ENCODE data around the gene ANKRD60.

ANKRD60 gene

DNA sequence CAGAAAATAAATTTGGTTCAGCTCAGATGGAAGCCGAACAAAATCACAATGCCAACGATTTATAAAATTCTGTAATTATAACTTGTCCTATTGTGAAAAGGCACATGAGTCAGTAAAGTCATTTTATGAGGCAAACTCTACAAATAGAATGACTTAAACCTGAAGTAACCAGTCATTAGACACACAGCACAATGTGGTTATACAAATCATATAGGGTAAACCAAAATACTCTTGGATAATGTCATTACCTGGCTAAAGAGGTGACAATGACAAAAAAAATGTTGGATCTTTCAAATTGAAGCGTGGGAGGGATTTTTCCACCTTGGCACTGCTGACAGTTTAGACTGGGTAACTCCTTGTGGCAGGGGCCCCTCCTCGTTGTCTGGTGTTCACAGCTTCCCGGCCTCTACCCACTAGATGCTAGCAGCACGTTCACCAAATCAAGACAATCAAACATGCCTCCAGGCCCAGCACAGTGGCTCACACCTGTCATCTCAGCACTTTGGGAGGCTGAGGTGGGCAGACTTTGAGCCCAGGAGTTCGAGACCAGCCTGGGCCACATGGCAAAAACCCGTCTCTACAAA, 5.0 kb downstream of the ANKRD60 start:
- DNase-seq (ENCODE audit: low read depth in 2 of 2, low spot score in 1 of 2), result no peak

DNA sequence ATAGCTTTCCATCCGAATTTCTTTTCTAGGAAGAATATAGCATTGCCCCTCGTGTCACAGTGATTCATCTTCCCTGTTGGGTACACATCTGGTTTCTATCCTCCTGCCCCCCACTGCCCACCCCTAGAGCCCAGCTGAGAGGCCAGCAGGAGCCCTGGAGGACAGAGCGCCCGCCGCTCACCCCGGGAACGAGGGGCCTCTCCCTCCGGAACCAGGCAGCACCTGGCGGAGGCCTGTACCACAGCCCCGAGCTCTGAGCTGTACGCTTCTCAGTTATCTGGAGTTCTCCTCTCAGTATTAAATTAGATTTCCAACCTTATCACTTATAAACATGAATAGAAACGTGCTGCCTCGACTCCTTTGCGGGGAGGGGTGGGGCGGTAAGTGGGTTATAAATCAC, 6.0 kb downstream of the ANKRD60 start:
- DNase-seq (ENCODE audit: low read depth in 2 of 2, low spot score in 1 of 2), result no peak

DNA sequence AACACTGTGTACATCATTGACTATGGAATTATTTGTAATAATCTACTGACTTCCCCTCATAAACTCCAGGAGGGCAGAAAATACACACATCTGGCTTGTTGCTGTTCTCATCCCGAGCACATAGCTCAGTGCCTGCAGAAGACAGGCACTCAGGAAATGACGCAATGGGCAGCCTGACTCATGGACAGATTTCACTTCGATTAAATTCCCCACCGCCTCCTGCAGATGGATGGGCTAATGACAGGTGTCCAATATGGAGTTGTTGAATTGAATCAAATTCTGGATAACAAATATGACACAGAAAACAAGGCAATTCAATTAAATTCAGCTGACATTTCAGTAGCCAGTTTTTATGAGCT, 9.1 kb downstream of the ANKRD60 start:
- DNase-seq (ENCODE audit: low read depth in 2 of 2, low spot score in 1 of 2), result no peak

DNA sequence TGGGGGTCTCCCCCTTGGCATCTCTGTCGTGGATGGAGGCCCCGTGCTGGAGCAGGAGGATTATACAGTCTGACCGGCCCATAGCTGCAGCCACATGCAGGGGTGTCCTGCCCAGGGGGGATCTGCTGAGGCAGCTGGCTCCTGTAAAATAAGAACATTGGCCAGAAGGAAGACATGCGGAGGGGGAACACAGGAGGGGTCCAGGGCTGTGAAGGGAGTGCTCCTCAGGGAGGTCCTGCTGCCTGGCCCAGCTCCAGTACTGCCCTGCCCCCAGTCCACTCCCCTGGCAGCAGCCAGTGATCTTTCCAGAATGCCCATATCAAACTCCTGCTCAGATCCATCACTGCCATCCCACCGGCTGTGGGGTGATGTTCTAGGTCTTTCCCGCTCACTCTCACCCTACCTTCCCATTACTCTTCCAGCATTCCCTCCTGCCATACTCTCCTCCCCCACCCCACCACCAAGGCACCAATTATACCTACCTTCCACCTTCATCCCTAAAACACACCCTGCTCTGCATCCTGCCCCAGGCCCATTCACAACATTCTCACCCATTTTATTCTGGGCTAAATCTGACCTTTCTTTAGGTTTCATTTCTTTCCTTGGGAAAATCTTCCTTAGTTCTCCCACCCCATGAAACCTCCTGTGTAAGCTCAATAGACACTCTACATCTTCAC, 9.7 kb downstream of the ANKRD60 start:
- DNase-seq (ENCODE audit: low read depth in 2 of 2, low spot score in 1 of 2), result no peak

DNA sequence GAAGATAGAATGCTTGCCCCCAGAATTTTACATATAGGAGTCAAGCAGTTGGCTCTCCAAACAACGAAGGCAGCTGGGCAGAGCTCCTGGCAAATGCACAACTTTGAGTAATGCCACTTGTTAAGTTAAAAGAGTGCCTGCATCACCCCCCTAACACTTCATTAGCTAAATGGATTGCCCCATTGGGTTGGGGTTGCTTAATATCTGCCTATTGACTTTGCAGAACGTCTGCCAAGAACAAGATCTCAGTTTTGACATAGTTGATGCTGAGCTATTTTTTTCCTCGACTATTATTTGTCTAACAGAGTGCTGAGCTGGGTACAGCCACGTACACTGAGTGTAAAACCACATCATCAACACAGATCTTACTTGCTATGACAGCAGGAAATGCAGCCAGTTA, 12.1 kb downstream of the ANKRD60 start:
- DNase-seq (ENCODE audit: low read depth in 2 of 2, low spot score in 1 of 2), result no peak

DNA sequence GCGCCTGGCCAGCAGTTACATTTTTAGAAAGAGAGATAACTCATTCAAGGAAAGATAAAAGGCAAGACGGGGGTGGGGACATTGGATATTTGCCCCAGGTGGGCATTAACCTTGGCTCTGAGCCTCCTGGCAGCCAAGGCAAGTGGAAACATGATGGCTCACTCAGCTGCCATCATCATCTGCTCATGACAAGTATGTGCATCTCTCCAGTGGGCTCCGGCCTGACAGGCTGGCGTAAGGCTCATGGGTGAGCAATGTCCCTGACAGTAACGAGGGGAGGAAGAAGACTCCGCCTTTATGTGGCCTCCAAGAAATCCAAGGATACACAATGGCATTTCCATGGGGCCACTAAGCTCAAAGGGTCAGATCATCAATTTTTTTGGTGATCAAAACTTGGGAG, 13.3 kb downstream of the ANKRD60 start:
- no peak for DNase-seq (ENCODE audit: low read depth in 2 of 2, low spot score in 1 of 2)

DNA sequence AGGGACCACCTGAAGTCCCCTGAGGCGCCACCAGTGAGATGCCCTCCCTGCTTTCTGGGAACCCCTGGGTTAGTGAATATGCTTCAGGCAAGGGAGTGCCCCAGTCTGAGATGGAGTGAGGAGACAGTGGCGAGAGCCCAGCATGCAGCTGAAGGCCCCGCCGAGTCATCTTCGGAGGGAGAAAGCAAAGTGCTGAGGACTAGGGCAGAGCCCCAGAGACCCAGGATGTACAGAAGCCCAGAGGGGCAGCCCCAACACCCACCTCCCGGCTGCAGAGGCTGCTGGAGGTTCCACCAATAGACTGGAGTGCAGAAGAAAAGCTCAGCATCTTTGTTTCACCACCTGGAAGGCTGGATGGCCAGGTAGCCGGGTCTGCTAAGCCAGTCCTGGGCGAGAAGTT, 14.1 kb downstream of the ANKRD60 start:
- DNase-seq (ENCODE audit: low read depth in 2 of 2, low spot score in 1 of 2), result no peak

DNA sequence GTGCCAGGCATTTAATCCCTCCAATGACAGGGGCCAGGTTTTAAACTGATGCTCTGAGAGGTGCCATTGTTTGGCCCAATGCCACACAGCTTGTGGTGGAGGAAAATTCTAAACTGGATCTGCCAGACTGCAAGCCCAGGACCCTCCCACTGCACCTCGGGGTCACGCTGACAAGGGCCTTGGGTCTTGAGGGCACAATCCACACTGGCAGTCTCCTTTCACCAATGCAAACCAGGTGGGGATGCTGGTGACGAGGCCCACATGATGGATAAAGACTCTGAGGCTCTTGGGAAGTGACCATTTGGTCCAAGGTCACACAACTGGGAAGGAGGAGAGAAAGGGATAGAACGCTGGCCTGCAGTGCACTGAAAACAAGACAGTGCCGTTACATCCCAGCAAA, 14.7 kb downstream of the ANKRD60 start:
- DNase-seq (ENCODE audit: low read depth in 2 of 2, low spot score in 1 of 2), result no peak

DNA sequence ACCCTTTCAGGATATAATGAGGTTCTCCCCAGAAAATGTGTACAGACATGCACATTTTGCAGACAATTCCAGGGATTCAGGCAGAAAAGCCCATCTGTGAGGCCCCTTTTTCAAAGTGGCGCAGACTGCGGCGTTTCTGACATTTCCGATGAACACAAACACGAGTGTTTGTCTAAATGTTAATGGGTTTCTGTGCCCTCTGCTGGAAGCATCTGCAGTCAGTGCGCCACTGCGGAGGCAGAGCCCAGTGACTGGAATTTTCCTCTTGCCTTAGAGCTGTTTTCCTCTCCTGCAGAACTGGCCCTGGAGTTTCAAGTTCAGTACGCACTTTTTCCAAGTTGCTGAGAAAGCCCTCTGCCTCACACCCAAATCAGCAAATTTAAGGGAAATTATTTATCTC, 15.3 kb downstream of the ANKRD60 start:
- DNase-seq (ENCODE audit: low read depth in 2 of 2, low spot score in 1 of 2), result no peak

DNA sequence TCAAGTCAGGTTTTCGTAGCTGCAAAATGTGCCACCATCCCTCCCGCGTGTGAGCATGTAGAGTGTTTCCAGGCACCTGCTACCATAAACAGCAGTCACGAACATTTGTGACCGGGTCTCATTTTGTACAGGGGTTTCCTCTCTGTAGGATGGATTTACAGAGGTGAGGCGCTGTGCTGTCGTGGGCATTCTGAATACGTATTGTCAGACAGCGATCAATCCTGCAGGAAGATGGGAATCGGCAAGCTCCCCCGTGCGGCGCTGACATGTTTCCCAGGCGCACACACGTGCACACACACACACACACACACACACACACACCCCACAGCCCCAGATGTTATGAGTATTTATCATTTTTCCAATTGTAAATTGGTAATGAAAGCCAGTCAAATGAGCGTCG, 15.8 kb downstream of the ANKRD60 start:
- no peak for DNase-seq (ENCODE audit: low read depth in 2 of 2, low spot score in 1 of 2)

DNA sequence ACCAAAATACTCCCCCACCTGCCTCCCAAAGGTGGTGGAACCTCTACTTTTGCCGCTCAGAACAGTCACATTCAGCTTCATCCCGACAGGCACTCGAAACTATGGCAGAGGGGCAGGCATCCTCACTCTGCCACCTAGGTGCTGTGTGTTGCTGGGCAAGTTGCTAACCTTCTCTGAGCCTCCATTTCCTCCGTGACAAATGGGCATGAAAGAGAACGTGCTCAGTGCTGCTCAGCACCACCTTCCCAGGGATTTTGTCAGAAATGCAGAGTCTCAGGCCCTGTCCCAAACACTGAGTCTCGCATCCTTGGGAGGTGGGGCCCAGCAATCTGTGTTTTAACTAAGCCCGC, 18.1 kb downstream of the ANKRD60 start:
- no peak for DNase-seq (ENCODE audit: low read depth in 2 of 2, low spot score in 1 of 2)

DNA sequence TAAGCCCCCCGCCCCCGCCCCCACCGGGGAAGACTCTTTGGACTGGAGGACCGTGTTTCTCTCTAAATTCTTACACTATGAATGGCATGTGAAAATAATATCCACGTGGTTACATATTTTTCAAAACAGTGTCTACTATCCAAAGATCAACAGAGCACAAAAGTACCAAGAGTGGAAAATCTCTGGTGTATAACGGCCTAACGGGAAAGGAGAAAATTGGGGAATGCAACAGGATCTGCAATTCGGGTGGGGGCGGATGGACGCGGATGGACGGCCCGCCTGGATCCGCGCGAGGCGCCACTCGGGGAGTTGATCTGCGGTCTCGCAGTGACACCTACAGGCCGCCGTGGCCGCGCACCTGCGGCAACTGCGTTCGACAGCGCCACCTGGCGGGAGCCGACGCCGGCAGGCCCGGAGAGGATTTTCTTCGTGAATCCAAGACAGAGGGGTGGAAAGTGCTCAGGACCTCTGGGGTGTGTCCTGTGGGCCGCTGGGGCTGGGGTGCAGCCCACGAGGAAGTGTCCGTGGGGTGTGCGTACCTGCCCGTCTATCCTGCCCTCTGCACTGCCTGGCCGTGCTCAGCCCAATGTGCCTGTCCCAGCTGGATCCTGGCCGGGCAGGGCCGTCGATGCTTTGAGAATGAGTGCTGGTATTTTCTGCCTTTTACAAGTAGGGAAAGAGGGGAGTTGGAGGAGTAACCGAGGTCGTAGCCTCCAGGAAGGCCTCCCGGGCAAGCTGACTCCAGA, 18.6 kb downstream of the ANKRD60 start:
- peak; percentile 62 to 81 for DNase-seq (ENCODE audit: low read depth in 2 of 2, low spot score in 1 of 2)

DNA sequence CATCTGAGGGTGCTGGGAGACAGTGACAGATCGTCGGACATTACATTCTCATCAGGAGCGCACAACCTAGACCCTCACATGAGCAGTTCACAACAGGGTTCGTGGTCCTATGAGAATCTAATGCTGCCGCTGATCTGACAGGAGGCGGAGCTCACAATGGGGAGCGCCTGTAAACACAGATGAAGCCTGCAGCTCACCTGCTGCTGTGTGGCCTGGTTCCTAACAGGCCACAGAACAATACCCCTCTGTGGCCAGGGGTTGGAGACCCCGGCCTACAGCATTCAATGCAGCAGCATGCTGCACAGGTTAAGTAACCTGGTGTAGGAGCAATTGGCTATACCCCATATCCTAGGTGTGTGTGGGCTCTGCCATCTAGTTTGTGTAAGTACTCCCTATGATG, 19.5 kb downstream of the ANKRD60 start:
- DNase-seq (ENCODE audit: low read depth in 2 of 2, low spot score in 1 of 2), result no peak

DNA sequence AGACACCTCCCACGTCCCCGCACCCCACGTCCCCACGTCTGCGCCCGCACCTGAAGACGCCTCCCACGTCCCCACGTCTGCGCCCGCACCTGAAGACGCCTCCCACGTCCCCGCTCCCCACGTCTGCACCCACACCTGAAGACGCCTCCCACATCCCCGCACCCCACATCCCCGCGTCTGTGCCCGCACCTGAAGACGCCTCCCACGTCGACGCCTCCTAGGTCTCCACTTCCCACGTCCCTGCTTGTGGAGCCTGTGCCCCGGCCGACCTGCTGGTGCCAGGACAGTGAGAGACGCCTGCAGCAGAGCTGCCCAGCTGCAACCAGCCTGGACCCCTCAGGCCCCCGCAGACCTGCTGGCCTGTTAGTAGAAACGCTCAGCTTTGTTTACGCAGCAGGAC, 22.6 kb downstream of the ANKRD60 start:
- DNase-seq (ENCODE audit: low read depth in 2 of 2, low spot score in 1 of 2), result no peak

DNA sequence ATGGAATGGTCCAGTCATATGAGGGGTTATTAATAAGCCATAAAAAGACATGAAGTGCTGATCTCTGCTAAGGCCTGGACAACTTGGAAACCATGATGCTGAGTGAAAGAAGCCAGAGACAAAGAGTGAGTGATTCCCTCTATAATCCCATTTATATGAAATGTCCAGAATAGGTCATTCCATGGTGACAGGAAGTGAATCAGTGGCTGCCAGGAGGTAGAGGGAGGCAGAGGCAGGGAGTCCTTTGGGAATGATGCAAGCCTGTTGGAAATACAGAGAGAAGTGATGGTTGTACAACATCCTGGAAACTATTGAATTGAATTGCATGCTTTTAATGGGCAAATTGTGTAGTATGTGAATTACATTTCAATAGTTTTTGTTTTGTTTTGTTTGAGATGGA, 26.4 kb downstream of the ANKRD60 start:
- DNase-seq (ENCODE audit: low read depth in 2 of 2, low spot score in 1 of 2), result no peak

DNA sequence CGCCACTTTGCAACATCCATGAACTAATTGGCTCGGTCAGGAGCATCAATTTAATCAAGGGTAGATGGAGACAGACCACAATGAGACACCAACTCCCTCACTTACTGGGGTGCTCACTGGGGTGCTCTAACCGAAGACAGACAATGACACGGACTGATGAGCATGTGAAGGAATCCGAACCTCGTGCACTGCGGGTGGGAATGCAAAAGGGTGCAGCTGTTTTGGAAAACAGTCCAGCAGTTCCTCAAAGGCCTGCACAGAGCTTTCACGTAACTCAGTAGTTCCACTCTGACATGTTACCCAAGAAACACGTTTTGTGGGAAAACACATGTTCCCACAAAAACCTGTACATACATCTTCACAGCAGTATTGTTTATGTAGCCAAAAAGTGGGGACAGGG, 26.8 kb downstream of the ANKRD60 start:
- DNase-seq (ENCODE audit: low read depth in 2 of 2, low spot score in 1 of 2), result no peak

DNA sequence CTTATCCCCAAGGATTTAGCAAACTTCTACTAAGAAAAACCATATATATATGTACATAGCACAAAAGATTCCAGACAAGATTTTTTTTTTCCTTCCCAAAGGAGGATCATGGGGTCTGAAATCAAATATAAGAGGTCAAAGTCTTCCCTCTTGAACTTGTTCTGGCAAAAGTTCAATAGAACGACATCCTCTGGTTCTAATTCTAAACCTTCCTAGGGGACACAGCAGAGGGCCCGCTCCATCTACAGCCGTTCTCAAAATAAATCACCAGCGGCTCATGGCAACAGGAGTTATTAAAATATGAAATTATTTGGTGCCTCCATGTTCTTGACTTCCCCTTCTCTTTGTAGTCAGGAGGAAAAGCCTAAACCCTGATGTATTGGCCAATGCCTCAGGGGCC, 29.0 kb downstream of the ANKRD60 start:
- no peak for DNase-seq (ENCODE audit: low read depth in 2 of 2, low spot score in 1 of 2)

DNA sequence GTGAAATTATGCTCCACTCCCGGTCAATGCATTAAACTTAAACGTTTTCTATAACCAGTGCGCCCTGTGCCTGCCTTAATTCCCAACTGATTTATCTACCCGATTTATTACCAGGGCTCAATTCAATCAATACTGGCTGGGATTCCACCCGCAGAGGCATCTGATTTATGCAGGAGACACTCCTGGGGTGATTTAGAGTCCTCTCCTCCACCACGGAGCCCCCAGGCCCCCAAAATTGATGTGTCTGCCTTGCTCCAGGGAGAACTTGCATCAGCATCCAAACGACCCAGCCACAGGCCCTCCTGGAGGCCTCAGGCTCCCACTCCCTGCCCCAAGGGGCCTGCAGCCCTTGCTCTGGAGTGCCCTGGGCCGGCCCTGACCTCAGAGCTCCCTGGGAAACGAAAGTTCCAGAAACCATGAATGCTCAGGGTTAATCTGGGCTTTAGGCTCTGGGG, 29.5 kb downstream of the ANKRD60 start:
- DNase-seq (ENCODE audit: low read depth in 2 of 2, low spot score in 1 of 2), result no peak

DNA sequence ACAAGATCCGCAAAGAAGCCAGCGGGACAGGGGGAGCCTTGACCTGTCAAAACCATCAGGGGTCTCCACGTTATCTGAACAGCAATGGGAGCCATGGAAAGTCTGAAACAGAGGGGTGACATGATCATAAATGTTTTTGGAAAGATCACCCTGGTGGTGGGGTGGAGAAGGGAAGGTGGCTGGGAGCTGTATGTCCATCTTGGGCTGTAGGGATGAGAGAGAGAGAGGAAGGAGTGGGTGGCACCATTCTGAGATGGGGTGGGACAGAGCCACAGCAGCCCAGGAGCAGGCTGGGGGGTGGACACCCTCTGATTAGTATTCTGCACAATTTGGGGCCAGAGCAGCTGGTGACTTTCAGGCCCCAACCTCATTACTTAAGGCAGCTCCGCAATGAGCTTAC, 30.1 kb downstream of the ANKRD60 start:
- no peak for DNase-seq (ENCODE audit: low read depth in 2 of 2, low spot score in 1 of 2)

DNA sequence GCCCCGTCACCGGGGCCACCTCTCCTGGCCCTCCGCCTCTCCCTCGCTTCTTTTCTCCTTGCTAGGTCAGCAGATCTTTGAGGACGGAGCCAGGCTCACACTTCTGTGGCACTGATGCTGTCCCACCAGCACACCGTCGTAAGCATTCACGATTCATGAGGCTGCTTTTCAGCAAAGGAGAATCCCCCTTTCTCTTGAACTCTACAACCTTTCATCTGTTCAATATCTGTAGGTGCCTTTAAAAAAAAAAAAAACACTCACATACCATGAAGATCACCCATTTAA, 31.3 kb downstream of the ANKRD60 start:
- no peak for DNase-seq (ENCODE audit: low read depth in 2 of 2, low spot score in 1 of 2)

DNA sequence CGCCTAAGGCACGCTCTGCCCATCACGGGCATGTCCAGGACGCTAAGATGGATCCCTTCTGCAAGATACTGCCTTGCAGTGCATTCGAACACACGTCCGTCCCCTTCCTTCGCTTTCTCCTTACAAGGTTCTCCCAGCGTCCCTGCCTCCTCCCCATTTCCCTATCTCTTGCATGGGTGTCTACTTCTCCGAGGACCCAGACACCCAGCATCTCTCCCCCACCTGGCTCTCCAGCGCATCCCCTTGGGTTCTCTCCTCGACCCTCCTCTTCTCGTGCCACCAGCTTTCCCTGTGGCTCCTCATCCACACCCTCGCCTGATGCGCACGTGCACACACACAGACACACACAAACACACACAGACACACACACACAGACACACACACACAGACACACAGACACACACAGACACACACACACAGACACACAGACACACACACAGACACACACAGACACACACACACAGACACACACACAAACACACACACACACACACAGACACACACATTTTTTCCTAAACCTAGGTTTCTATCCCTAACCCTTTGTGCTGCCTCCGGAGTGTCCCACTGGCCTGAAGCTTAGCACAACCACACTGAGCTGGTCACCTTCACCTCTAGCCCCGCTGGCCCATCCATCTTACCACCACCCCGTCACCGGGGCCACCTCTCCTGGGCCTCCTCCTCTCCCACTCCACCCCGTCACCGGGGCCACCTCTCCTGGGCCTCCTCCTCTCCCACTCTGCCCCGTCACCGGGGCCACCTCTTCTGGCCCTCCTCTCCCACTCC, 31.9 kb downstream of the ANKRD60 start:
- DNase-seq (ENCODE audit: low read depth in 2 of 2, low spot score in 1 of 2), result no peak

DNA sequence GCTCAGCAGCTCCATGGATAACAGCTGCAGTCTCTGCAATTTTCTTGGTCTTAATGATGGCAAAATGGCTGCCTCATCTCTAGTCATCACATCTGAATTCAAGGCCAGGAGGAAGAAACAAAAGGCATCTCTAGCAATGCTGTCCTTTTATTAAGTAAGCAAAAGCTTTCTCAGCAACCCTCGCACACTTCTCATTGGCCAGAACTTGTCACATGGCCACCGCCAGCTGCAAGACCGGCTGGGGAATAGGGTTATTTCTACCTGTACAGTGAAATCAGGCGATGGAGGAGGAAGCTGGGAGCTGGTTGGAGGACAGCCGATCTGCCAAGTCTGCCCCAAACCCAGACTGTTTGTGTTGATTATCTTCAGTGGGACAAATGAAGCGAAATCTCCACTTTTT, 33.4 kb downstream of the ANKRD60 start:
- DNase-seq (ENCODE audit: low read depth in 2 of 2, low spot score in 1 of 2), result no peak

Measured in stimulated activated CD8-positive, alpha-beta memory T cell treated with anti-CD3 and anti-CD28 coated beads, Interleukin-4, amount 100 ng/mL, for 4 hours (primary cell).